ENCODE data around the gene TNFRSF11A.

TNFRSF11A gene

GRCh38 chr18:62369129-62369644 lies 44.1 kb downstream of the TNFRSF11A start:
- Mint-ChIP-seq H3K4me1 (ENCODE audit: low read depth) (peaks cover 52% of the 10 kb centered on the region), H3K36me3 (ENCODE audit: low read depth) (peaks cover 65% of the 10 kb centered on the region), H3K27me3 (ENCODE audit: low read depth) (no peaks in the 10 kb centered on the region), H3K9me3 (no peaks in the 10 kb centered on the region), H3K27ac (no peak overlapping the region), H3K4me3 (no peak overlapping the region)
- DNase-seq (ENCODE audit: low spot score), result no peak

- H3K36me3 Mint-ChIP-seq (ENCODE audit: low read depth), result peaks cover 60% of the 10 kb centered on the region
- H3K4me1 Mint-ChIP-seq (ENCODE audit: low read depth), result peaks cover 48% of the 10 kb centered on the region
- H3K27ac Mint-ChIP-seq, result peak overlapping the region; percentile 67
- DNase-seq (ENCODE audit: low spot score), result no peak
- H3K4me3 Mint-ChIP-seq, result peak overlapping the region; percentile 34
- no peaks in the 10 kb centered on the region for H3K9me3 Mint-ChIP-seq
- no peaks in the 10 kb centered on the region for H3K27me3 Mint-ChIP-seq (ENCODE audit: low read depth)
Measured at GRCh38 chr18:62370366-62370765, 45.3 kb downstream of the TNFRSF11A start.

- Mint-ChIP-seq H3K27ac (peak overlapping the region; percentile 28), H3K4me1 (ENCODE audit: low read depth) (peaks cover 50% of the 10 kb centered on the region), H3K36me3 (ENCODE audit: low read depth) (peaks cover 62% of the 10 kb centered on the region), H3K9me3 (no peaks in the 10 kb centered on the region), H3K4me3 (peak overlapping the region; percentile 2), H3K27me3 (ENCODE audit: low read depth) (no peaks in the 10 kb centered on the region)
- no peak for DNase-seq (ENCODE audit: low spot score)
Measured at GRCh38 chr18:62371436-62371835, 46.3 kb downstream of the TNFRSF11A start.

- no peak overlapping the region for H3K27ac Mint-ChIP-seq
- H3K4me1 Mint-ChIP-seq (ENCODE audit: low read depth), result peaks cover 51% of the 10 kb centered on the region
- H3K4me3 Mint-ChIP-seq, result no peak overlapping the region
- H3K27me3 Mint-ChIP-seq (ENCODE audit: low read depth), result no peaks in the 10 kb centered on the region
- H3K9me3 Mint-ChIP-seq, result no peaks in the 10 kb centered on the region
- DNase-seq (ENCODE audit: low spot score), result no peak
- peaks cover 63% of the 10 kb centered on the region for H3K36me3 Mint-ChIP-seq (ENCODE audit: low read depth)
Measured at GRCh38 chr18:62372156-62372555, 47.0 kb downstream of the TNFRSF11A start.

- Mint-ChIP-seq H3K36me3 (ENCODE audit: low read depth) (peaks cover 65% of the 10 kb centered on the region), H3K27me3 (ENCODE audit: low read depth) (no peaks in the 10 kb centered on the region), H3K9me3 (no peaks in the 10 kb centered on the region)
Measured at GRCh38 chr18:62372882-62373281, 47.8 kb downstream of the TNFRSF11A start.

GRCh38 chr18:62374410-62374965 lies 49.4 kb downstream of the TNFRSF11A start:
- Mint-ChIP-seq H3K27me3 (ENCODE audit: low read depth) (no peaks in the 10 kb centered on the region), H3K9me3 (no peaks in the 10 kb centered on the region), H3K4me1 (ENCODE audit: low read depth) (peaks cover 38% of the 10 kb centered on the region), H3K4me3 (no peak overlapping the region), H3K27ac (no peak overlapping the region), H3K36me3 (ENCODE audit: low read depth) (peaks cover 72% of the 10 kb centered on the region)
- DNase-seq (ENCODE audit: low spot score), result no peak

More at GRCh38 chr18:62372882-62373281, 47.8 kb downstream of the TNFRSF11A start:
- peaks cover 45% of the 10 kb centered on the region for H3K4me1 Mint-ChIP-seq (ENCODE audit: low read depth)
- DNase-seq (ENCODE audit: low spot score), result no peak
- H3K4me3 Mint-ChIP-seq, result no peak overlapping the region
- no peak overlapping the region for H3K27ac Mint-ChIP-seq

GRCh38 chr18:62377131-62377807 lies 52.2 kb downstream of the TNFRSF11A start:
- H3K36me3 Mint-ChIP-seq (ENCODE audit: low read depth), result peaks cover 65% of the 10 kb centered on the region
- peaks cover 20% of the 10 kb centered on the region for H3K4me1 Mint-ChIP-seq (ENCODE audit: low read depth)
- H3K27ac Mint-ChIP-seq, result no peak overlapping the region
- peaks cover under 1% of the 10 kb centered on the region for H3K9me3 Mint-ChIP-seq
- no peak for DNase-seq (ENCODE audit: low spot score)
- no peak overlapping the region for H3K4me3 Mint-ChIP-seq
- H3K27me3 Mint-ChIP-seq (ENCODE audit: low read depth), result no peaks in the 10 kb centered on the region

GRCh38 chr18:62379051-62379450 lies 53.9 kb downstream of the TNFRSF11A start:
- Mint-ChIP-seq H3K4me1 (ENCODE audit: low read depth) (peaks cover 25% of the 10 kb centered on the region), H3K4me3 (no peak overlapping the region), H3K27ac (no peak overlapping the region), H3K36me3 (ENCODE audit: low read depth) (peaks cover 73% of the 10 kb centered on the region), H3K9me3 (peaks cover 6% of the 10 kb centered on the region), H3K27me3 (ENCODE audit: low read depth) (no peaks in the 10 kb centered on the region)
- DNase-seq (ENCODE audit: low spot score), result peak; percentile 17

GRCh38 chr18:62381373-62381772 lies 56.3 kb downstream of the TNFRSF11A start:
- Mint-ChIP-seq H3K4me3 (no peak overlapping the region), H3K9me3 (peaks cover 6% of the 10 kb centered on the region), H3K36me3 (ENCODE audit: low read depth) (peaks cover 73% of the 10 kb centered on the region), H3K27ac (no peak overlapping the region), H3K4me1 (ENCODE audit: low read depth) (peaks cover 19% of the 10 kb centered on the region), H3K27me3 (ENCODE audit: low read depth) (no peaks in the 10 kb centered on the region)
- no peak for DNase-seq (ENCODE audit: low spot score)

GRCh38 chr18:62384068-62384467 lies 59.0 kb downstream of the TNFRSF11A start:
- peaks cover 6% of the 10 kb centered on the region for H3K9me3 Mint-ChIP-seq
- H3K27ac Mint-ChIP-seq, result no peak overlapping the region
- H3K27me3 Mint-ChIP-seq (ENCODE audit: low read depth), result no peaks in the 10 kb centered on the region
- H3K36me3 Mint-ChIP-seq (ENCODE audit: low read depth), result peaks cover 54% of the 10 kb centered on the region
- no peak overlapping the region for H3K4me3 Mint-ChIP-seq
- peaks cover 12% of the 10 kb centered on the region for H3K4me1 Mint-ChIP-seq (ENCODE audit: low read depth)
- no peak for DNase-seq (ENCODE audit: low spot score)

GRCh38 chr18:62384610-62385097 lies 59.5 kb downstream of the TNFRSF11A start:
- Mint-ChIP-seq H3K4me1 (ENCODE audit: low read depth) (peaks cover 12% of the 10 kb centered on the region), H3K4me3 (no peak overlapping the region), H3K9me3 (peaks cover 6% of the 10 kb centered on the region), H3K27me3 (ENCODE audit: low read depth) (no peaks in the 10 kb centered on the region), H3K36me3 (ENCODE audit: low read depth) (peaks cover 48% of the 10 kb centered on the region), H3K27ac (no peak overlapping the region)
- no peak for DNase-seq (ENCODE audit: low spot score)

GRCh38 chr18:62386091-62386490 lies 61.0 kb downstream of the TNFRSF11A start:
- no peak overlapping the region for H3K4me3 Mint-ChIP-seq
- H3K27ac Mint-ChIP-seq, result no peak overlapping the region
- H3K27me3 Mint-ChIP-seq (ENCODE audit: low read depth), result no peaks in the 10 kb centered on the region
- DNase-seq (ENCODE audit: low spot score), result no peak
- H3K36me3 Mint-ChIP-seq (ENCODE audit: low read depth), result peaks cover 46% of the 10 kb centered on the region
- H3K9me3 Mint-ChIP-seq, result peaks cover 6% of the 10 kb centered on the region
- peaks cover 11% of the 10 kb centered on the region for H3K4me1 Mint-ChIP-seq (ENCODE audit: low read depth)

GRCh38 chr18:62386601-62387000 lies 61.5 kb downstream of the TNFRSF11A start:
- Mint-ChIP-seq H3K9me3 (peaks cover 6% of the 10 kb centered on the region), H3K4me3 (no peak overlapping the region), H3K27me3 (ENCODE audit: low read depth) (no peaks in the 10 kb centered on the region), H3K4me1 (ENCODE audit: low read depth) (peaks cover 9% of the 10 kb centered on the region), H3K36me3 (ENCODE audit: low read depth) (peaks cover 44% of the 10 kb centered on the region), H3K27ac (no peak overlapping the region)
- no peak for DNase-seq (ENCODE audit: low spot score)

GRCh38 chr18:62387257-62387656 lies 62.1 kb downstream of the TNFRSF11A start:
- no peak for DNase-seq (ENCODE audit: low spot score)
- Mint-ChIP-seq H3K27ac (no peak overlapping the region), H3K36me3 (ENCODE audit: low read depth) (peaks cover 43% of the 10 kb centered on the region), H3K4me3 (no peak overlapping the region), H3K27me3 (ENCODE audit: low read depth) (no peaks in the 10 kb centered on the region), H3K4me1 (ENCODE audit: low read depth) (peaks cover 9% of the 10 kb centered on the region), H3K9me3 (peaks cover 5% of the 10 kb centered on the region)

Data from T-helper 2 cell treated with Interferon-gamma antibody and Interleukin-4, amounts not matched to agents 5 μg/mL and 100 μg/mL, for 36 hours (primary cell).